KBM-7 (cell line): ENCODE data around the gene RNASEL.
"Not testable (repeated sequence)": the region's sequence is repeated elsewhere in the genome, so short reads cannot be mapped to it uniquely, and the experiment has no call there.

ENCODE experiments used
- DNase-seq: peaks from one replicate; pipeline ENCODE4 v3.0.0-alpha.2; 2015
- in situ Hi-C: fragments of 300-500 bp; cut with MboI; formaldehyde crosslinking; loops from 2 replicates; pipeline ENCODE4 v1.14.3; 2020; ENCODE audit warnings: low sequenced_read_pairs, low pct_unique_long_range_greater_than_20kb, mixed read lengths

RNASEL gene

GRCh38 chr1:182574156-182574555 lies 14.9 kb downstream of the RNASEL start:
- DNase-seq = no peak
- in situ Hi-C loops = no loop called here

- in situ Hi-C loops = no loop called here
- no peak for DNase-seq
These were observed 18.5 kb downstream of the RNASEL start for GRCh38 chr1:182570611-182570970.

DNA sequence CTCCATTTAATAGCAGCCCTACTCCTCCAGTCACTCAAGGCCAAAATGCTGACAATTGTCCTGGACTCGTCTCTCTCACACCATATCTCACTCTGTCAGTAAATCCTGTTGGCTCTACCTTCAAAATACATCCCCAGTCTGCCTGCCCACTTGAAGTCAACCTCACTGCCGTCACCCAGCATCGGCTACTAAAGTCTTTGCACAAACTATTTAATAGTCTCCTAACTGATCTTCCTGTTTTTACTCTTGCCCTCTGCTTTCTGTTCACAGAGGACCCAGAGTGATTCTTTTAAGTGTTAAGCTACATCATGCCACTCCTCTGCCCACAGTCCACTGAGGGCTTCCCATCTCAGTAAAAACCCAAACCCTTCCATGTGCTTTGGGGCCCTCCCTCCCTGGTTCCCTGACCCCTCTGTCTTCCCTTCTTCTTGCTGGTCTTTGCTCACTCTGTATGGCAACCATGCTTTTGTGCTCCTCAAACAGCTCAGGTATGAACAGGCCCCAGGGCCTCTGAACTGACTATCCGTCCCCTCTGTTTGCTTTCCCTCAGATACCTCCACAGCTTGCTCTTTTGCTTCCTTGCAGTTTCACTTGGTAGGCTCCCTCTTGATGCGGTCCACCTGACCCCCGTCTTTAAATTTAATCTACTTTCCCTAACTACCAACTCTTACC lies 19.0 kb downstream of the RNASEL start:
- DNase-seq = no peak
- in situ Hi-C loops = no loop called here

- in situ Hi-C loops = no loop called here
- DNase-seq = no peak
These were observed 20.3 kb downstream of the RNASEL start for GRCh38 chr1:182568647-182569284.

- in situ Hi-C loops = no loop called here
- DNase-seq = no peak
These were observed 21.4 kb downstream of the RNASEL start for GRCh38 chr1:182567629-182568028.

- no peak for DNase-seq
- in situ Hi-C loops = no loop called here
These were observed 23.5 kb downstream of the RNASEL start for GRCh38 chr1:182565537-182565936.

- no peak for DNase-seq
- in situ Hi-C loops = no loop called here
These were observed 24.6 kb downstream of the RNASEL start for GRCh38 chr1:182564406-182565004.

DNA sequence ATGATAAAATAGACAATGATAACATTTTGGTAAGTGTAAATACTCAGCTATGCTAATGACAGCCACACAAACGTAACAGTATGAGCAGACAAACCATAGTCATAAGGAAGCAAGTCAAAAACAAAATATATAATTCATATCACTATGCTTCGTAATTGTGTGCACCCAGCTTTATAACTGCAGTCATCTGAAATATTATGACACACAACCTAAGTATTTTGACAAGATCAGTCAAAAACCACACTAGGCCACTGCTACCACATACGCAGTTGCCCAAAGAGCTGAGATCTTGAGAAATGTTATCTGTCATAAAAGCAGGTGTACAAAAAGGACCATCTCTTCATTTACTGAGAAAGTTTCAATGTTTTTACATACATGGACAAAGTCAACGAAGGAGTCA lies 26.0 kb downstream of the RNASEL start:
- in situ Hi-C loops = no loop called here
- DNase-seq = no peak

DNA sequence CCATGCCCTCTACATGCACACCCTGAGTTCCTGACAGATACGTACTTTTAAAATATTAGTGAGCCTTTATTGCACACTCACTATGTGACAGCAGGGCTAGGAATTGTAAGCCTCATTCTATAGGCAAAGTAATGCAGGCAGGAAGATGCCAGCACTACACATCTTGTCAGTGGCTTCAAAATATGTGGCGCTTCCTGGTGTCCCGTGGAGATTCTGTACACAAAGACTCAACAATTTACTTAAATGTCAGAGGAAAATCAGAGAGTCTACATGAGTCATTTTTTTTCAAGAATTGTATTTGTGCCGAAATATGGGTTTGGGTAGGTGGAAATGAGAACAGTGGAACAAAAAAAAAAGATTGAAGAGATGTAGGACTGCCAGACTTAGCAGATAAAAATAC lies 27.6 kb downstream of the RNASEL start:
- DNase-seq = no peak
- in situ Hi-C loops = no loop called here

GRCh38 chr1:182560392-182560984 lies 28.6 kb downstream of the RNASEL start:
- DNase-seq = no peak
- in situ Hi-C loops = no loop called here

DNA sequence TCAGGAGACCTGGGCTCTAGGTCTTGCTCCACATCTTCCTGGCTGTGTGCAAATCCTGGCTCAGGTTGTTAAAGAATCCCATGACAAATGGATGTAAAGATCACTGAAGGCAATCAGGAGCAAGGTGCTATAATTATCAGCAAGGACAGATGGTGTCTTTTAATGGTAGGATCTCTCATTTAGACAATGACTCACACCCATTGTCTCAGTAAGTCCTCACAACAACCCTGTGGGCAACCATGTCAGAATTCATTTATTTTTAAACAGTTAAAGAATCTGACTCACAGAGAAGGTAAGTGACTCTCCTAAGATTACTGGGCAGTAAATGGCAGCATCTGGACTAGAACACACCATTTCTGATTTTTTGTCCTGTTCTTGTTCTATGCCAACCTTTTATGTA lies 32.8 kb downstream of the RNASEL start:
- in situ Hi-C loops = no loop called here
- DNase-seq = no peak

- in situ Hi-C loops = no loop called here
- no peak for DNase-seq
These were observed 33.6 kb downstream of the RNASEL start for GRCh38 chr1:182555493-182555892.

GRCh38 chr1:182552527-182552926 lies 36.5 kb downstream of the RNASEL start:
- no peak for DNase-seq
- in situ Hi-C loops = no loop called here

DNA sequence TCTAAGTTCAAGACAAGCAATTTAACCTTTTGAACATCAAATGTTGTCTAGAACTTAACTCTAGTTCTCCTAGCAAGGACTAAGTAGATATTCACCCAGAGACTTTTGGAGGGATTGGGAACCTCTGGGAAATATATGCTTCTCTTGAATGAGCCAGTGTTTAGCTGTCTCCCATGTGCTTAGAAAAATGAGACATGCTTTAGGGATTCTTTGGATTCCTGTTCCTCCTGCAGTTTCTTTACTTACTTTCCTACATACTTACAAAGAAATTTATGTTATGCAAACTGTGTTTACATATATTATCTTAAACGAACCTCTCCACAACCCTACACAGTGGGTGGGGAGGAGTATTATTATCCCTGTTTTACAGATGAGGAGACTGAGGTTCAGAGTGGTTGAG lies 39.2 kb downstream of the RNASEL start:
- DNase-seq = no peak
- in situ Hi-C loops = no loop called here

- no peak for DNase-seq
- in situ Hi-C loops = no loop called here
These were observed 39.7 kb downstream of the RNASEL start for GRCh38 chr1:182549346-182549745.

- in situ Hi-C loops = no loop called here
- no peak for DNase-seq
These were observed 55.2 kb downstream of the RNASEL start for GRCh38 chr1:182533896-182534295.

DNA sequence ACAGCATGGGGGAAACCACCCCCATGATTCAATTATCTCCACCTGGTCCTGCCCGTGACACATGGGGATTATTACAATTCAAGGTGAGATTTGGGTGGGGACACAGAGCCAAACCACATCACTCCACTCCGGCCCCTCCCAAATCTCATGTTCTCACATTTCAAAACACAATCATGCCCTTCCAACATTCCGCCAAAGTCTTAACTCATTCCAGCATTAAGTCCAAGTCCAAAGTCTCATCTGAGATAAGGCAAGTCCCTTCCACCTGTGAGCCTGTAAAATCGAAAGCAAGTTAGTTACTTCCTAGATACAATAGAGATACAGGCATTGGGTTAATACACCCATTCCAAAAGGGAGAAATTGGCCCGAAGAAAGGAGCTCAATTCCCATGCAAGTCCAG lies 60.9 kb downstream of the RNASEL start:
- in situ Hi-C loops, DNase-seq: not testable (repeated sequence)

GRCh38 chr1:182527680-182528079 lies 61.4 kb downstream of the RNASEL start:
- in situ Hi-C loops = no loop called here
- no peak for DNase-seq

DNA sequence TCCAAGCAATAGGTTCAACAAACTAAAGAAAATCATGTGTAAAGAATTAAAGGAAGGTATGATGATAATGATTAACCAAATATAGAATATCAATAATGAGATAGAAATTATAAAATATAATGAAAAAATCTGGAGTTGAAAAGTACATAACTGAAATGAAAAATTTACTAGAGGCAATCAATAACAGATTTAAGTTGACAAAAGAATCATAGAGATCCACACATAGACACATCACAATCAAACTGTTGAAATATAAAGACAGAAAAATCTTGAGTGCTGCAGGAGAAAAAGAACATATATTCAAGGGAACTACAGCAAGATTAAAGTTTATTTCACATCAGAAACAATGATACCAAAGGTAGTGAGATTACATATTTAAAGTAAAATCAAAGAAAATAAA lies 63.7 kb downstream of the RNASEL start:
- no peak for DNase-seq
- in situ Hi-C loops = no loop called here
